GM12878 (cell line): Measurements from ENCODE around the gene STK11. TPM values are rescaled to one million over a fixed set of nuclear protein-coding genes. Genes with fewer than 3 reads are reported as not detected.
A peak's percentile ranks its signal among the peaks of the same experiment; 100 is the strongest.

Source experiments
- ATAC-seq: fragments of 200-7000 bp; cut with Tn5 transposase; 3 replicates; pipeline ENCODE4 v1.9.1; 2020; ENCODE audit warnings: mild to moderate bottlenecking, moderate library complexity
- BruUV-seq: library from RNA; stranded (reverse); fragments of 400-500 nt; replicated peaks from 2 replicates; lab custom pipeline; 2021; lab: Mats Ljungman, UMichigan
- CTCF ChIA-PET: fragments of 300-600 bp; sonication (Branson Sonifier 250); formaldehyde crosslinking; extraction: SDS; loops from one replicate; lab custom pipeline; 2021; ENCODE audit warnings: inconsistent platforms; lab: Yijun Ruan, JAX
- POLR2A ChIA-PET: fragments of 350-600 bp; formaldehyde crosslinking; extraction: SDS; loops from one replicate; lab custom pipeline; 2021; ENCODE audit warnings: inconsistent platforms; lab: Charles Lee
- RAD21 ChIA-PET: fragments of 300-600 bp; sonication (Branson Sonifier 250); formaldehyde crosslinking; loops from one replicate; lab custom pipeline; 2023; ENCODE audit warnings: antibody characterized with exemption; ENCODE audit not compliant: unreplicated experiment; lab: Charles Lee
- SMC1A ChIA-PET: fragments of 300-600 bp; sonication (Branson Sonifier 250); formaldehyde crosslinking; loops from one replicate; lab custom pipeline; 2023; ENCODE audit not compliant: unreplicated experiment, uncharacterized antibody; lab: Charles Lee
- DNase-seq: peaks from one replicate; pipeline ENCODE4 v3.0.0-alpha.2; 2011; ENCODE audit warnings: low read depth, low spot score
- FAIRE-seq: peaks from 3 replicates; lab custom pipeline; 2011; peaks lifted over from hg19 to GRCh38; lab: Jason Lieb, UNC
- H2AFZ ChIP-seq: 2 replicates; pipeline ENCODE4 v1.6.0; 2011; ENCODE audit warnings: low read depth, low read length, control low read depth; ENCODE audit not compliant: control insufficient read depth
- H3K27ac ChIP-seq: 2 replicates; pipeline ENCODE4 v1.5.1; 2011; ENCODE audit warnings: control low read depth; ENCODE audit not compliant: control insufficient read depth, insufficient read depth
- H3K27me3 ChIP-seq, 2 experiments: replicated peaks in 1 of 2; 2 replicates each; pipeline versions ENCODE4 v1.6.0 to v1.6.1; 2011; ENCODE audit warnings: low read length in 1 of 2; ENCODE audit not compliant: control insufficient read depth in 2 of 2, insufficient read depth in 2 of 2
- H3K36me3 ChIP-seq, 2 experiments: 2 replicates each; pipeline ENCODE4 v1.5.1; 2011; ENCODE audit warnings: low read length in 1 of 2; ENCODE audit not compliant: control insufficient read depth in 2 of 2, insufficient read depth in 2 of 2
- H3K4me1 ChIP-seq: 2 replicates; pipeline ENCODE4 v1.6.1; 2011; ENCODE audit warnings: mild to moderate bottlenecking, low read length, moderate library complexity, mixed read lengths; ENCODE audit not compliant: control insufficient read depth, insufficient read depth
- H3K4me2 ChIP-seq: 2 replicates; pipeline ENCODE4 v1.6.0; 2011; ENCODE audit warnings: control low read depth; ENCODE audit not compliant: control insufficient read depth, insufficient read depth
- H3K4me3 ChIP-seq: fragments of 200-600 bp; sonication (generic); 2 replicates; pipeline ENCODE4 v1.5.1; 2016
- H3K79me2 ChIP-seq: 2 replicates; pipeline ENCODE4 v1.6.0; 2011; ENCODE audit warnings: low read length; ENCODE audit not compliant: control insufficient read depth, insufficient read depth
- H3K9ac ChIP-seq: 2 replicates; pipeline ENCODE4 v1.8.0; 2011; ENCODE audit warnings: low read length, control low read depth, mixed read lengths; ENCODE audit not compliant: control insufficient read depth, insufficient read depth
- H3K9me3 ChIP-seq: replicated peaks from 3 replicates; pipeline ENCODE4 v1.5.1; 2011; ENCODE audit warnings: mild to moderate bottlenecking, low read length; ENCODE audit not compliant: control insufficient read depth, insufficient read depth
- H4K20me1 ChIP-seq: 2 replicates; pipeline ENCODE4 v1.6.0; 2011; ENCODE audit not compliant: control insufficient read depth, insufficient read depth
- ATF2 ChIP-seq: IDR thresholded peaks from 2 replicates; pipeline ENCODE4 v1.6.1; 2012; ENCODE audit warnings: low read length, inconsistent platforms
- CBX3 ChIP-seq: fragments of 200-600 bp; sonication (generic); IDR thresholded peaks from 2 replicates; pipeline ENCODE4 v1.6.1; 2016; ENCODE audit warnings: low read depth, borderline replicate concordance
- CREB1 ChIP-seq: IDR thresholded peaks from 2 replicates; pipeline ENCODE4 v1.6.1; 2012; ENCODE audit warnings: low read depth, mild to moderate bottlenecking, inconsistent platforms
- FOS ChIP-seq: IDR thresholded peaks from 3 replicates; pipeline ENCODE4 v1.6.1; 2011; ENCODE audit warnings: borderline replicate concordance; ENCODE audit not compliant: insufficient read length; ENCODE audit errors: extremely low read depth
- FOXK2 ChIP-seq: fragments of 450-650 bp; IDR thresholded peaks from 2 replicates; pipeline ENCODE4 v1.6.1; 2017; ENCODE audit warnings: mild to moderate bottlenecking, moderate library complexity
- FOXM1 ChIP-seq: IDR thresholded peaks from 2 replicates; pipeline ENCODE4 v1.6.1; 2012; ENCODE audit warnings: low read depth, mild to moderate bottlenecking, inconsistent platforms, low read length, moderate library complexity
- GATAD2B ChIP-seq: fragments of 450-650 bp; conservative IDR thresholded peaks from 2 replicates; pipeline ENCODE4 v1.6.1; 2017; ENCODE audit warnings: low read depth, mild to moderate bottlenecking, moderate library complexity
- HDGF ChIP-seq: fragments of 450-650 bp; IDR thresholded peaks from 2 replicates; pipeline ENCODE4 v1.6.1; 2016; ENCODE audit warnings: antibody characterized with exemption
- IRF4 ChIP-seq: IDR thresholded peaks from 2 replicates; pipeline ENCODE4 v1.6.1; 2011; ENCODE audit warnings: low read depth, low read length
- KLF5 ChIP-seq: fragments of 450-650 bp; IDR thresholded peaks from 2 replicates; pipeline ENCODE4 v1.6.1; 2014; ENCODE audit warnings: mild to moderate bottlenecking; ENCODE audit not compliant: partially characterized antibody
- LARP7 ChIP-seq: fragments of 450-650 bp; IDR thresholded peaks from 2 replicates; pipeline ENCODE4 v1.6.1; 2017; ENCODE audit warnings: mild to moderate bottlenecking
- NBN ChIP-seq: fragments of 450-650 bp; IDR thresholded peaks from 2 replicates; pipeline ENCODE4 v1.6.1; 2016
- NR2C2 ChIP-seq: IDR thresholded peaks from 2 replicates; pipeline ENCODE4 v1.6.1; 2011; ENCODE audit warnings: borderline replicate concordance, low read depth; ENCODE audit not compliant: control insufficient read depth, insufficient read length
- PAX5 ChIP-seq: IDR thresholded peaks from 2 replicates; pipeline ENCODE4 v1.6.1; 2011; ENCODE audit warnings: low read depth, low read length, borderline replicate concordance
- RAD21 ChIP-seq: IDR thresholded peaks from 2 replicates; pipeline ENCODE4 v1.6.1; 2011; ENCODE audit warnings: mild to moderate bottlenecking, low read depth, low read length, moderate library complexity; ENCODE audit not compliant: insufficient read depth
- RB1 ChIP-seq: fragments of 450-650 bp; formaldehyde crosslinking; IDR thresholded peaks from 2 replicates; pipeline ENCODE4 v1.6.1; 2017; ENCODE audit warnings: mild to moderate bottlenecking, borderline replicate concordance
- RUNX3 ChIP-seq: IDR thresholded peaks from 2 replicates; pipeline ENCODE4 v1.6.1; 2012; ENCODE audit warnings: low read length, inconsistent platforms
- SIX5 ChIP-seq: IDR thresholded peaks from 2 replicates; pipeline ENCODE4 v1.6.1; 2011; ENCODE audit warnings: mild to moderate bottlenecking, low read depth, low read length, moderate library complexity; ENCODE audit not compliant: severe bottlenecking
- SMC3 ChIP-seq: IDR thresholded peaks from 2 replicates; pipeline ENCODE4 v1.6.1; 2011; ENCODE audit warnings: low read length, improper control_type of control experiment, borderline replicate concordance
- SREBF2 ChIP-seq: IDR thresholded peaks from 2 replicates; pipeline ENCODE4 v1.6.1; 2012; ENCODE audit warnings: mild to moderate bottlenecking, low read length
- TAF1 ChIP-seq: IDR thresholded peaks from 2 replicates; pipeline ENCODE4 v1.6.1; 2011; ENCODE audit warnings: mild to moderate bottlenecking, low read depth, low read length, borderline replicate concordance
- ZNF274 ChIP-seq: IDR thresholded peaks from one replicate; pipeline ENCODE4 v1.8.0; 2011; ENCODE audit not compliant: insufficient read length, insufficient read depth
- ZSCAN29 ChIP-seq: fragments of 450-650 bp; IDR thresholded peaks from 2 replicates; pipeline ENCODE4 v1.6.1; 2017; ENCODE audit warnings: mild to moderate bottlenecking, moderate library complexity
- WGBS: methylation state at CpG from one replicate; pipeline ENCODE4 v1.1.6; 2016; ENCODE audit warnings: low lambda C conversion rate; ENCODE audit not compliant: insufficient replicate concordance, insufficient coverage; ENCODE audit errors: missing lambda C conversion rate; 5-methylcytosine and 5-hydroxymethylcytosine counted together
- in situ Hi-C: fragments of 300-500 bp; cut with MboI; formaldehyde crosslinking; loops from 9 replicates; pipeline ENCODE4 v1.14.3; 2018; ENCODE audit warnings: mixed read lengths
- intact Hi-C: fragments of 100-400 bp; cut with micrococcal nuclease; formaldehyde crosslinking; loops from one replicate; pipeline ENCODE4 v1.14.2; 2022; ENCODE audit not compliant: unreplicated experiment
- polyA plus RNA-seq, 11 experiments: library from polyadenylated mRNA; depleted of rRNA in 4 of 11; unstranded in 6 of 11; stranded (reverse) in 5 of 11; fragments of >200 nt; fragmentation: Nextera tagmentation in 4 of 11; fragmentation: Illumina TruSeq in 1 of 11; extraction: Ambion mirVana in 4 of 11; extraction: Trizol in 1 of 11; gene quantifications; 1 replicate in 1 of 11; 2 replicates in 10 of 11; pipeline versions ENCODE4 v1.2.1 to v1.2.3, GENCODE V29; 2011 to 2016; ENCODE audit warnings: inconsistent platforms in 2 of 11, missing spikeins in 2 of 11, low read depth in 1 of 11
- total RNA-seq, 4 experiments: library from RNA; depleted of rRNA in 3 of 4; stranded (reverse); fragments of >200 nt in 3 of 4; fragmentation: Illumina TruSeq in 1 of 4; extraction: Trizol in 1 of 4; gene quantifications; 2 replicates each; pipeline versions ENCODE4 v1.2.1 to v1.2.3, GENCODE V29; 2013 to 2021
- TF ChIP-seq, protein P1 (sequence below): IDR thresholded peaks from 2 replicates; pipeline ENCODE4 v1.6.1; 2012; ENCODE audit warnings: low read depth, low read length, improper control_type of control experiment

STK11 gene
- total and polyA plus RNA-seq, 10 of the 15 experiments (the other 5 are each of a cell fraction or from before 2014, with no cell fraction given), result 0.33 to 71.0 (median 23.8) TPM

- RAD21 ChIA-PET, result interaction anchor here (0.6 to 5.1 kb wide), 22 partner anchors 8 to 321 kb away, joined by 3 to 336 read pairs (median 4); partner anchors contain the start of genes ARHGAP45, CIRBP, FAM174C and NDUFS7
- peak overlapping the region; percentile 66 for H3K4me2 ChIP-seq
- H3K79me2 ChIP-seq, result peaks cover 20% of the 10 kb centered on the region
- peak overlapping the region; percentile 57 for H3K4me3 ChIP-seq
- no peaks in the 10 kb centered on the region for H3K9me3 ChIP-seq
- POLR2A ChIA-PET, result interaction anchor here (0.6 to 7.7 kb wide), 9 partner anchors 8 to 128 kb away, joined by 3 to 184 read pairs (median 5); partner anchors contain the start of genes CIRBP and FAM174C
- intact Hi-C loops, result loop anchor here (1.0 to 10.0 kb wide), 3 partner anchors 21 to 320 kb away; partner anchors contain the start of genes ARID3A and GPX4
- peaks cover 30% of the 10 kb centered on the region for H3K4me1 ChIP-seq
- CTCF ChIA-PET, result interaction anchor here (0.6 to 6.1 kb wide), 34 partner anchors 8 to 297 kb away, joined by 3 to 363 read pairs (median 4); partner anchors contain the start of genes ARHGAP45, CIRBP, FAM174C and WDR18
- in situ Hi-C loops, result no loop called here
- H3K27ac ChIP-seq, result no peak overlapping the region
- H3K9ac ChIP-seq, result no peak overlapping the region; the same call in 1 of the 2 replicates
- BruUV-seq, result no TSS peak
- H3K27me3 ChIP-seq, result no peaks in the 10 kb centered on the region
- no peak for FAIRE-seq
- no peak overlapping the region for H2AFZ ChIP-seq
- no peak for DNase-seq
- SMC1A ChIA-PET, result interaction anchor here (0.7 to 6.9 kb wide), 10 partner anchors 8 to 143 kb away, joined by 3 to 172 read pairs (median 4); partner anchors contain the start of genes CIRBP and FAM174C
- ATAC-seq, result peak; percentile 9; the same call in 1 of the 3 replicates
- no peaks in the 10 kb centered on the region; a peak in 2 of 4 replicates for H3K36me3 ChIP-seq
- WGBS, result 26% methylated on average over 31 of the region's 31 CpGs
- no peaks in the 10 kb centered on the region for H4K20me1 ChIP-seq
- TF ChIP-seq RAD21 (no peak), TAF1 (no peak), HDGF (0 out of 2 replicates have a peak, but pooled peaks have one; percentile 44), FOXM1 (no peak), NR2C2 (no peak), ATF2 (no peak), CREB1 (0 out of 2 replicates have a peak, but pooled peaks have one; percentile 2), NBN (no peak; the same call in 1 of the 2 replicates), FOS (no peak), SIX5 (no peak), PAX5 (no peak), FOXK2 (no peak), RB1 (no peak), GATAD2B (no peak), KLF5 (no peak), CBX3 (no peak), ZNF274 (no peak), LARP7 (no peak), SREBF2 (no peak), RUNX3 (no peak), ZSCAN29 (no peak), IRF4 (no peak), SMC3 (no peak)
- TF ChIP-seq, protein P1, sequence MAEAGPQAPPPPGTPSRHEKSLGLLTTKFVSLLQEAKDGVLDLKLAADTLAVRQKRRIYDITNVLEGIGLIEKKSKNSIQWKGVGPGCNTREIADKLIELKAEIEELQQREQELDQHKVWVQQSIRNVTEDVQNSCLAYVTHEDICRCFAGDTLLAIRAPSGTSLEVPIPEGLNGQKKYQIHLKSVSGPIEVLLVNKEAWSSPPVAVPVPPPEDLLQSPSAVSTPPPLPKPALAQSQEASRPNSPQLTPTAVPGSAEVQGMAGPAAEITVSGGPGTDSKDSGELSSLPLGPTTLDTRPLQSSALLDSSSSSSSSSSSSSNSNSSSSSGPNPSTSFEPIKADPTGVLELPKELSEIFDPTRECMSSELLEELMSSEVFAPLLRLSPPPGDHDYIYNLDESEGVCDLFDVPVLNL, result no peak
These were observed 39.3 kb downstream of the STK11 start for GRCh38 chr19:1244693-1245451.
